Epithelial cell of esophagus (primary cell): Measurements from ENCODE around the gene REEP6.

Experiments used
- DNase-seq: peaks from one replicate; pipeline ENCODE4 v3.0.0; 2010; ENCODE audit warnings: low read depth
- H3K4me3 ChIP-seq: 2 replicates; pipeline ENCODE4 v1.5.1; 2011; ENCODE audit warnings: mild to moderate bottlenecking, low read length, control low read depth
- CTCF ChIP-seq: IDR thresholded peaks from 2 replicates; pipeline ENCODE4 v1.5.1; 2011; ENCODE audit warnings: low read depth, mild to moderate bottlenecking, low read length, control low read depth, inconsistent platforms; ENCODE audit not compliant: insufficient read depth; ENCODE audit errors: missing control alignments

The REEP6 gene

GRCh38 chr19:1540365-1540925, 49.5 kb downstream of the REEP6 start:
- TF ChIP-seq CTCF = no peak
- DNase-seq = no peak
- no peak overlapping the region for H3K4me3 ChIP-seq
